LNCAP (cell line): ENCODE measurements around the gene CNOT2.

Source experiments
- TF ChIP-seq, protein P1 (sequence below): fragments of 450-650 bp; IDR thresholded peaks from 2 replicates; pipeline ENCODE4 v1.5.1; 2017; ENCODE audit warnings: mild to moderate bottlenecking

CNOT2 gene

DNA sequence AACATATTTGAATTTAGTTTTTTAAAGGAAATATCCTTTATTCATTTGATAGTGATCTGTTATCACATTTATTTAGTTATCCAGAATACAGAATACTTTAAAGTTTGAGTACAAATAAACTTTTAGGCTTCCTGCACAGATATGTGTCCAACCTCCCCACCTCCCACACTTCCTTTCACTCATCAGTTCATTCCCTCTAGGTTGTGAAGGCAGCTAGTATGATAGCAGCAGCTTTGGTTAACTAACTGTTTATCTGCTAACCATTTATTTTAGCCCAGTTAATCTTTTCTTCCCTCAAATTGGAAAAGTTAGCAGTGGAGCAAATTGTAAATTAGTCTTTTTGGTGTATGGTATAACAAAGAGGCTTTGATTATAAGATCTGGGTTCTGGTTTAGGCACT, 35.7 kb downstream of the CNOT2 start:
- TF ChIP-seq, protein P1, sequence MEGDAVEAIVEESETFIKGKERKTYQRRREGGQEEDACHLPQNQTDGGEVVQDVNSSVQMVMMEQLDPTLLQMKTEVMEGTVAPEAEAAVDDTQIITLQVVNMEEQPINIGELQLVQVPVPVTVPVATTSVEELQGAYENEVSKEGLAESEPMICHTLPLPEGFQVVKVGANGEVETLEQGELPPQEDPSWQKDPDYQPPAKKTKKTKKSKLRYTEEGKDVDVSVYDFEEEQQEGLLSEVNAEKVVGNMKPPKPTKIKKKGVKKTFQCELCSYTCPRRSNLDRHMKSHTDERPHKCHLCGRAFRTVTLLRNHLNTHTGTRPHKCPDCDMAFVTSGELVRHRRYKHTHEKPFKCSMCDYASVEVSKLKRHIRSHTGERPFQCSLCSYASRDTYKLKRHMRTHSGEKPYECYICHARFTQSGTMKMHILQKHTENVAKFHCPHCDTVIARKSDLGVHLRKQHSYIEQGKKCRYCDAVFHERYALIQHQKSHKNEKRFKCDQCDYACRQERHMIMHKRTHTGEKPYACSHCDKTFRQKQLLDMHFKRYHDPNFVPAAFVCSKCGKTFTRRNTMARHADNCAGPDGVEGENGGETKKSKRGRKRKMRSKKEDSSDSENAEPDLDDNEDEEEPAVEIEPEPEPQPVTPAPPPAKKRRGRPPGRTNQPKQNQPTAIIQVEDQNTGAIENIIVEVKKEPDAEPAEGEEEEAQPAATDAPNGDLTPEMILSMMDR: no peak

DNA sequence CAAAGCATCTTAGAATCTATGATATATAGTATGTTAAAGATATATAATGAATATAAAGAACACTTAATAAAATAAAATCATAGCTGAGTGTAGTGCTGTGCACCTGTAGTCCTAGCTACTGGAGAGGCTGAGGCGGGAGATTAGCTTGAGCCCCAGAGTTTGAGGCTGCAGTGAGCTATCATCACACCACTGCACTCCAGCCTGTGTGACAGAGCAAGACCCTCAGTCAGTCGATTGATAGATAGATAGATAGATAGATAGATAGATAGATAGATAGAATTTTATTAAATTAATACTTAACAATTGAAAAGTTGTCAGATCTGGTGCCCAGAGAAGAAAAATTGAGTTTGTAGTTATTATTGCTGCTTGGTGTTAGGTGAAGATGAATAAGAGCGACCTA, 40.0 kb downstream of the CNOT2 start:
- TF ChIP-seq, protein P1: no peak

DNA sequence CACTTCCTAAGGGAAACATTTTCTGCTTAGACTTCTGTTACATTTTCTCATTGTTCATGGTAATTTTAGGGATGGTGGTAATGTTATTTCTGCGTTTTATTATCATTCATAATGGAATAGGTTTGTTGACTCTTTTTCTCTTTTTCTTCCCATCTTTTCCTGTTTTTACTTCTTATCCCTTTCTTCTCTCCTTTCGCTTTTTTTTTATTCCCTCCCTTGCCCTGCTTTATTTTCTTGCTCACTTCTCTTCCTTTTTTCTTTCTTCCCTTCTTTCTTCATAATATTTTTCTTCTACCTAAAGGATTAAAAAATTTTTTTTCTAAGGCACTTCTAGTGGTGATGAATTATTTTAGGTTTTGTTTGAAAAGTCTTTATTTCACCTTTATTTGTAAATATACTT, 45.6 kb downstream of the CNOT2 start:
- TF ChIP-seq, protein P1: no peak

DNA sequence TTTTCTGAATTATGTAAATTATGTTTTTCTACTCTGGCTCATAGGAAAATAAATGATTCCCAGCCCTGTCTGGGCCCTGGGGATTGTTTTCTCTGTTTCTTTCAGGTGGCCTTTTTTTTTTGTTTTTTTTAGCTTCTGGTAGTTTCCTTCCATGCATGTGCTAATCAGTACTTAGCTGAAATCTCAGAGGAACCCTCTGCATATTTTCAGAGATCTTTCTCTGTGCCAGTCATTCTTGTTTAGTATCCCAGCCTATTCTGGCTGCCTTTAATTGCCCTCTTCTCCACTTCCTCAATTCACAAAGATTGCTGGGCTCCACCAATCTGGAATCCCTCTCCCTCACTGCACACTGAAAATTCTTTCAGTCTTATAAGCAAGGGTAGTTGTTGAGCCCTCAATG, 46.9 kb downstream of the CNOT2 start:
- TF ChIP-seq, protein P1: no peak

DNA sequence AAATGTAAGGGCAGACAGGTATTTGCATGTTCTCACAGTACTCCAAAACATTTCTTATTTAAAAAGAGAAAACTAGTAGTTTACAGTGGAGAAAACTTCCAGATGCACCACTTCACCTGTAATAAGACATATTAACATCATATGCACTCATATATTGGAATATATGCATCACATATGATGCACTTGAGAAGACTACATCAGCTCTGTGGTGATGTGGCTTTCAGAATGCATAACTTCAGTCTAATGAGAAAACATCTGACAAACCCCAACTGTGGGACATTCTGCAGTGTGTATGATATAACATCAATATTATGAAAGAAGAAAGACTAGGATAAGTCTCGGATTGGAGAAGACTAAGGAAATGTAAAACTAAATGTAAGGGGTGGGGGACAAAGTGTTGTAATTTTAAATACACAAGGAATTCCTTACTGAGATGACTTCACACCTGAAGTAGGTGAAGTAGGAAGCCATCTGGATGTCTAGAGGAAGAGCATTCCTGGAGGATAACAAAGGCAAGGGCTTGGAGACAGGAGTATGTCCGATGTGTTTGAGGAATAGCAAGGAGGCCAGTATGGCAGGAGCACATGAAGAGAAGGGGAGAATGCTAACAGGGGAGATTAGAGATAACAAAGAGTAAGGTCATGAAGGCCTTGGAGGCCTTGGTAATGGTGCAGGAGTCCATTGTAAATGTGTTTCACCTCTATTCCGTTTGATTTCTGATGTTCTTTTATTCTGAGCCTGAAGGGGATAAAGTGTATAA, 49.0 kb downstream of the CNOT2 start:
- TF ChIP-seq, protein P1: no peak

DNA sequence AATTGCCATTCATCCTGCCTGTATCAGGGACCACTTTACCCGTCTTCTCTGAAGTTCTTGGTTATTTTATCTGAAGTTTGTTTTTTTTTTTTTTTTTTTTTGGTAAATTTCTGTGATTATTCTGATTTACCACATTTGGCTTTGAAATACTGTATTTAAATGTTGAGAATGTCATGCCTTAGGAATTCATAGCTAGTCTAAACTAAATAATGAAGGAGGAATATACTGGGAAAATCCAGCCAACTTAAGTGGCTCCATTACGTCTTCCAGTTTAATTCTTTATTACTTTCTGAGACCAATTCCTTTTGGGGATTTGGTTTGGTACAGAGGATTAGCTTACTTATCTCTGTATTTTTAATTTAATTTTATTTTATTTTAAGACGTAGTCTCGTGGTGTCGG, 62.6 kb downstream of the CNOT2 start:
- TF ChIP-seq, protein P1: no peak

DNA sequence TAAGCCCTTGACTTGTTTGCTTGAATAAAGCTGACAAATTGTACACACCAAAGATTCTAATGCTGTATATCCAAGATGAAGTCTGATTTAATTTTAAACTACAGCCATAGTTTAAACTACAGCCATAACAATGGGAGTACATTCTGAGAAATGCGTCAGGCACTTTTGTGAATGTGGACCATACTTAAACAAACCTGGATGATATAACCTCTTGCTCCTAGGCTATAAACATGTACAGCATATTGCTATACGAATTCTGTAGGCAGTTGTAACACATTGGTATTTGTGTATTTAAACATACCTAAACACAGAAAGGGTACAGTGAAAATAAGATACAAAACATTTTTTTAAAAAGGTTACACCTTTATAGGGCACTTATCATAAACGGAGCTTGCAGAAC, 63.4 kb downstream of the CNOT2 start:
- TF ChIP-seq, protein P1: no peak

DNA sequence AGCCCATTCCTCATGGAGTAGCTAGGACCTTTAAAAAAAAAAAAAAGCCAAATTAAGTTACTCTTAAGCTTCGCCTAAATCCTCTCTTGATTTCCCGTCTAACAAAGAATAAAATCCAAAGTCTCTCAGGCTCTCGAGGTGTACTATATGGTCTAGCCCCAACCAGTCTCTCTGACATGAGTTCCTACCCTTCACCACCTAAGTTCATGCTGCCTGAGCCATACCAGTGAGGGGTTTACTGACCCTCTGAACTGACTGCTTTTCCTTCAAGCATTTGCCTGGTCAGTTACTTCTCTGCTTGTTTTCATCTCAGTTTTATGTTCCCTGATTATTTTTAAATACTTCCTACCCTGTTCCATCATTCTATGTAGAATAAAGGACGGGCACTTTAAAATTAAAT, 64.6 kb downstream of the CNOT2 start:
- TF ChIP-seq, protein P1: no peak
